Thyroid gland (tissue), 4 donors: ENCODE measurements around the gene PHC2.

Experiments
- POLR2A ChIP-seq, 2 donors: fragments of 450-650 bp; IDR thresholded peaks; one replicate each; pipeline ENCODE4 v1.6.1; 2017; ENCODE audit warnings: antibody characterized with exemption in 2 of 2, mild to moderate bottlenecking in 2 of 2, moderate library complexity in 1 of 2
- TF ChIP-seq, protein P1 (sequence below), 6 experiments: fragments of 200-600 bp in 3 of 6; fragments of 450-650 bp in 3 of 6; sonication (generic) in 3 of 6; IDR thresholded peaks; one replicate each; pipeline ENCODE4 v1.5.1; 2016 to 2019; ENCODE audit warnings: antibody characterized with exemption in 6 of 6, mild to moderate bottlenecking in 2 of 6, inconsistent platforms in 1 of 6, moderate library complexity in 1 of 6

DNA sequence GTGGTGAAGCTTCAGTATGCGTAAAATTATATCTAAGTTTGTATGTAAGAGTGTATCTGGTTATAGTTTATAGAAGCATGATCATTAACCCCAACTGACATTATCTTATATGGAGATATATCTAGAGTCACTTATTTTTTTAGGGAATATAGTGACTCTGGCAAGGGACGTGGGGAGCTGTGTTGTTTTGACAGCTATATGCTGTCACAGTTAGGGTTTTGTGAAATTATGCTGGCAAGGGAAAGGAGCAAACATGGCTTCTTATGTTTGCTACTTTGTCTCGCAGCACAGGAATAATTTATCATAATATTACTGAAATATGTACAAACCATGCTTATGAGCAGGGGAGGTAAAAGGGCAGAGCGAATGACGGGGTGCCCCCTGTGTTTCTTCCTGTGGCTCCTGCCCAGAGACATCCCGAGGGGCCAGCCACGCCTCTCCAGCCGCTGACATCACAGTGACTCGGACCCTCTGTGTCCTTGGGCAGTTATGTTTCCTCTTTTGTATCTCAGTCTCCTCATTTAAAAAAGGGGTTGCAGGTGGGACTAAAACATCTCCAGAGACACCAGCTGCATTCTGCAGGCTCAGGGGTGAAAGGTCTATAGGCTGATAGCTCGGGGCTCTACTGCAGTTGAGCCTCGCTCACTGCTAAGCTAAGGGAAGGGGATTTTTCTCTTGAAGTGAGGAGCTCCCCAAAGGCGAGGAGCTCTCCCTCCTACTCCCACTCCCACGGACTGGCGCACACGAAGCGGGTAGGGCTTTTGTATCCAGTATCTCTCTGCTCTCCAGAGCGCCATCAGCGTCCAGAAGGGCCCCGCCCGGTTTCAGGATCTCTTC lies 124.9 kb downstream of the PHC2 start:
- TF ChIP-seq, protein P1, sequence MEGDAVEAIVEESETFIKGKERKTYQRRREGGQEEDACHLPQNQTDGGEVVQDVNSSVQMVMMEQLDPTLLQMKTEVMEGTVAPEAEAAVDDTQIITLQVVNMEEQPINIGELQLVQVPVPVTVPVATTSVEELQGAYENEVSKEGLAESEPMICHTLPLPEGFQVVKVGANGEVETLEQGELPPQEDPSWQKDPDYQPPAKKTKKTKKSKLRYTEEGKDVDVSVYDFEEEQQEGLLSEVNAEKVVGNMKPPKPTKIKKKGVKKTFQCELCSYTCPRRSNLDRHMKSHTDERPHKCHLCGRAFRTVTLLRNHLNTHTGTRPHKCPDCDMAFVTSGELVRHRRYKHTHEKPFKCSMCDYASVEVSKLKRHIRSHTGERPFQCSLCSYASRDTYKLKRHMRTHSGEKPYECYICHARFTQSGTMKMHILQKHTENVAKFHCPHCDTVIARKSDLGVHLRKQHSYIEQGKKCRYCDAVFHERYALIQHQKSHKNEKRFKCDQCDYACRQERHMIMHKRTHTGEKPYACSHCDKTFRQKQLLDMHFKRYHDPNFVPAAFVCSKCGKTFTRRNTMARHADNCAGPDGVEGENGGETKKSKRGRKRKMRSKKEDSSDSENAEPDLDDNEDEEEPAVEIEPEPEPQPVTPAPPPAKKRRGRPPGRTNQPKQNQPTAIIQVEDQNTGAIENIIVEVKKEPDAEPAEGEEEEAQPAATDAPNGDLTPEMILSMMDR (IDR thresholded peaks at IDR 0.05): no peak
- TF ChIP-seq POLR2A (IDR thresholded peaks at IDR 0.05): no peak
